Measurements from ENCODE around the gene RBMS3.
"Not testable (repeated sequence)": the region's sequence is repeated elsewhere in the genome, so short reads cannot be mapped to it uniquely, and the experiment has no call there.

RBMS3 gene

GRCh38 chr3:30035935-30036567 lies 755.2 kb downstream of the RBMS3 start:
- no peaks in the 10 kb centered on the region for H3K9me3 Mint-ChIP-seq (ENCODE audit: low read depth)
- H3K27ac Mint-ChIP-seq = no peak overlapping the region
- H3K4me1 Mint-ChIP-seq (ENCODE audit: low read depth) = no peaks in the 10 kb centered on the region
- no peak overlapping the region for H3K4me3 Mint-ChIP-seq
- peaks cover 14% of the 10 kb centered on the region for H3K27me3 Mint-ChIP-seq
- H3K36me3 Mint-ChIP-seq = no peaks in the 10 kb centered on the region

GRCh38 chr3:30040126-30040525 lies 759.3 kb downstream of the RBMS3 start:
- H3K27ac Mint-ChIP-seq = no peak overlapping the region
- peaks cover 10% of the 10 kb centered on the region for H3K27me3 Mint-ChIP-seq
- no peak overlapping the region for H3K4me3 Mint-ChIP-seq
- H3K4me1 Mint-ChIP-seq (ENCODE audit: low read depth) = no peaks in the 10 kb centered on the region
- H3K9me3 Mint-ChIP-seq (ENCODE audit: low read depth) = no peaks in the 10 kb centered on the region
- no peaks in the 10 kb centered on the region for H3K36me3 Mint-ChIP-seq

GRCh38 chr3:30041481-30041880 lies 760.6 kb downstream of the RBMS3 start:
- not testable (repeated sequence) for H3K27ac Mint-ChIP-seq; H3K4me1 Mint-ChIP-seq (ENCODE audit: low read depth); H3K36me3 Mint-ChIP-seq; H3K9me3 Mint-ChIP-seq (ENCODE audit: low read depth); H3K27me3 Mint-ChIP-seq; H3K4me3 Mint-ChIP-seq

- H3K27ac Mint-ChIP-seq = no peak overlapping the region
- no peak overlapping the region for H3K4me3 Mint-ChIP-seq
- no peaks in the 10 kb centered on the region for H3K9me3 Mint-ChIP-seq (ENCODE audit: low read depth)
- H3K36me3 Mint-ChIP-seq = no peaks in the 10 kb centered on the region
- no peaks in the 10 kb centered on the region for H3K4me1 Mint-ChIP-seq (ENCODE audit: low read depth)
- peaks cover 10% of the 10 kb centered on the region for H3K27me3 Mint-ChIP-seq
Measured at GRCh38 chr3:30042274-30042859, 761.5 kb downstream of the RBMS3 start.

- Mint-ChIP-seq H3K27me3 (peaks cover 10% of the 10 kb centered on the region), H3K4me3 (no peak overlapping the region), H3K36me3 (no peaks in the 10 kb centered on the region), H3K4me1 (ENCODE audit: low read depth) (no peaks in the 10 kb centered on the region), H3K27ac (no peak overlapping the region), H3K9me3 (ENCODE audit: low read depth) (no peaks in the 10 kb centered on the region)
Measured at GRCh38 chr3:30042916-30043555, 762.2 kb downstream of the RBMS3 start.

GRCh38 chr3:30044515-30044914 lies 763.6 kb downstream of the RBMS3 start:
- H3K27me3 Mint-ChIP-seq = peaks cover 6% of the 10 kb centered on the region
- H3K36me3 Mint-ChIP-seq = no peaks in the 10 kb centered on the region
- no peak overlapping the region for H3K4me3 Mint-ChIP-seq
- no peak overlapping the region for H3K27ac Mint-ChIP-seq
- no peaks in the 10 kb centered on the region for H3K9me3 Mint-ChIP-seq (ENCODE audit: low read depth)
- H3K4me1 Mint-ChIP-seq (ENCODE audit: low read depth) = no peaks in the 10 kb centered on the region

- Mint-ChIP-seq H3K4me3 (no peak overlapping the region), H3K27ac (no peak overlapping the region), H3K4me1 (ENCODE audit: low read depth) (no peaks in the 10 kb centered on the region), H3K36me3 (no peaks in the 10 kb centered on the region), H3K27me3 (peaks cover 1% of the 10 kb centered on the region), H3K9me3 (ENCODE audit: low read depth) (no peaks in the 10 kb centered on the region)
Measured at GRCh38 chr3:30048431-30048830, 767.6 kb downstream of the RBMS3 start.

- not testable (repeated sequence) for H3K27ac Mint-ChIP-seq, H3K4me3 Mint-ChIP-seq, H3K27me3 Mint-ChIP-seq
Measured at GRCh38 chr3:30050116-30050515, 769.2 kb downstream of the RBMS3 start.

GRCh38 chr3:30059240-30059639 lies 778.4 kb downstream of the RBMS3 start:
- H3K36me3 Mint-ChIP-seq = no peaks in the 10 kb centered on the region
- no peak overlapping the region for H3K27ac Mint-ChIP-seq
- H3K4me1 Mint-ChIP-seq (ENCODE audit: low read depth) = no peaks in the 10 kb centered on the region
- no peaks in the 10 kb centered on the region for H3K9me3 Mint-ChIP-seq (ENCODE audit: low read depth)
- no peak overlapping the region for H3K4me3 Mint-ChIP-seq
- no peaks in the 10 kb centered on the region for H3K27me3 Mint-ChIP-seq

More at GRCh38 chr3:30050116-30050515, 769.2 kb downstream of the RBMS3 start:
- not testable (repeated sequence) for H3K4me1 Mint-ChIP-seq (ENCODE audit: low read depth); H3K36me3 Mint-ChIP-seq; H3K9me3 Mint-ChIP-seq (ENCODE audit: low read depth)
